Measurements from ENCODE around the gene IL16.

IL16 gene

GRCh38 chr15:81256916-81257315 lies 60.2 kb downstream of the IL16 start:
- DNase-seq (ENCODE audit: low read depth) = peak; percentile 54

GRCh38 chr15:81257435-81257834 lies 60.8 kb downstream of the IL16 start:
- no peak for DNase-seq (ENCODE audit: low read depth)

GRCh38 chr15:81258455-81258854 lies 61.8 kb downstream of the IL16 start:
- no peak for DNase-seq (ENCODE audit: low read depth)

GRCh38 chr15:81259760-81260298 lies 63.1 kb downstream of the IL16 start:
- no peak for DNase-seq (ENCODE audit: low read depth)

GRCh38 chr15:81261172-81261811 lies 64.6 kb downstream of the IL16 start:
- no peak for DNase-seq (ENCODE audit: low read depth)

GRCh38 chr15:81263477-81263876 lies 66.8 kb downstream of the IL16 start:
- no peak for DNase-seq (ENCODE audit: low read depth)

- no peak for DNase-seq (ENCODE audit: low read depth)
Observed at GRCh38 chr15:81264072-81264857, 67.6 kb downstream of the IL16 start.

- DNase-seq (ENCODE audit: low read depth) = no peak
Observed at GRCh38 chr15:81265256-81265943, 68.7 kb downstream of the IL16 start.

GRCh38 chr15:81265944-81266775 lies 69.5 kb downstream of the IL16 start:
- peak; percentile 79 for DNase-seq (ENCODE audit: low read depth)

GRCh38 chr15:81268340-81268739 lies 71.7 kb downstream of the IL16 start:
- no peak for DNase-seq (ENCODE audit: low read depth)

- DNase-seq (ENCODE audit: low read depth) = no peak
Observed at GRCh38 chr15:81268881-81269601, 72.4 kb downstream of the IL16 start.

GRCh38 chr15:81270188-81270587 lies 73.5 kb downstream of the IL16 start:
- DNase-seq (ENCODE audit: low read depth) = no peak

- DNase-seq (ENCODE audit: low read depth) = peak; percentile 60
Observed at GRCh38 chr15:81270781-81271491, 74.3 kb downstream of the IL16 start.

GRCh38 chr15:81271761-81272644 lies 75.3 kb downstream of the IL16 start:
- no peak for DNase-seq (ENCODE audit: low read depth)

- DNase-seq (ENCODE audit: low read depth) = no peak
Observed at GRCh38 chr15:81273200-81273599, 76.5 kb downstream of the IL16 start.

GRCh38 chr15:81273855-81274254 lies 77.2 kb downstream of the IL16 start:
- DNase-seq (ENCODE audit: low read depth) = no peak

GRCh38 chr15:81274255-81274654 lies 77.6 kb downstream of the IL16 start:
- DNase-seq (ENCODE audit: low read depth) = no peak

- DNase-seq (ENCODE audit: low read depth) = peak; percentile 83
Observed at GRCh38 chr15:81274931-81275707, 78.4 kb downstream of the IL16 start.
